Upper lobe of left lung (tissue), 6 donors: ENCODE measurements around the gene SEMA4D. TPM values are rescaled to one million over a fixed set of nuclear protein-coding genes. Genes with fewer than 3 reads are reported as not detected.

Source experiments
- ATAC-seq, 2 donors: fragments of 200-7000 bp; cut with Tn5 transposase; one replicate each; pipeline ENCODE4 v1.9.1; 2022; ENCODE audit warnings: mild to moderate bottlenecking in 2 of 2, moderate library complexity in 2 of 2; ENCODE audit not compliant: low FRiP score in 2 of 2
- DNase-seq, 2 donors: peaks; one replicate each; pipeline ENCODE4 v3.0.0-alpha.2; 2019 to 2020
- H3K27ac ChIP-seq, 4 donors: fragments of 200-600 bp; sonication (generic); one replicate each; pipeline ENCODE4 v1.5.1; 2016 to 2019
- H3K27me3 ChIP-seq, 4 donors: fragments of 200-600 bp; sonication (generic); one replicate each; pipeline ENCODE4 v1.5.1; 2017 to 2019
- H3K36me3 ChIP-seq, 4 donors: fragments of 200-600 bp; sonication (generic); one replicate each; pipeline ENCODE4 v1.5.1; 2016 to 2019
- H3K4me1 ChIP-seq, 4 donors: fragments of 200-600 bp; sonication (generic); one replicate each; pipeline ENCODE4 v1.5.1; 2018 to 2019
- H3K4me3 ChIP-seq, 4 donors: fragments of 200-600 bp; sonication (generic); one replicate each; pipeline ENCODE4 v1.5.1; 2017 to 2019; ENCODE audit warnings: mild to moderate bottlenecking in 2 of 4, moderate library complexity in 1 of 4
- H3K9me3 ChIP-seq, 4 donors: fragments of 200-600 bp; sonication (generic); one replicate each; pipeline ENCODE4 v1.5.1; 2018 to 2019
- CTCF ChIP-seq, 6 experiments: fragments of 450-650 bp in 4 of 6; fragments of 200-600 bp in 2 of 6; sonication (generic) in 2 of 6; IDR thresholded peaks; one replicate each; pipeline ENCODE4 v1.5.1; 2016 to 2019; ENCODE audit warnings: antibody characterized with exemption in 6 of 6
- EP300 ChIP-seq, 4 donors: sonication (generic); formaldehyde crosslinking; IDR thresholded peaks; one replicate each; pipeline ENCODE4 v1.5.1; 2017; ENCODE audit warnings: antibody characterized with exemption in 4 of 4, control low read depth in 2 of 4
- POLR2A ChIP-seq, 4 donors: fragments of 450-650 bp; IDR thresholded peaks; one replicate each; pipeline ENCODE4 v1.5.1; 2016 to 2017; ENCODE audit warnings: antibody characterized with exemption in 4 of 4, mild to moderate bottlenecking in 2 of 4
- POLR2AphosphoS5 ChIP-seq, 2 donors: sonication (generic); formaldehyde crosslinking; IDR thresholded peaks; one replicate each; pipeline ENCODE4 v1.5.1; 2017; ENCODE audit warnings: antibody characterized with exemption in 2 of 2
- WGBS, 2 donors: methylation state at CpG; one replicate each; pipeline ENCODE4 v1.1.5; 2017 to 2018; 5-methylcytosine and 5-hydroxymethylcytosine counted together
- total RNA-seq, 6 donors: library from RNA; depleted of rRNA in 4 of 6; stranded (reverse); fragments of >200 nt in 4 of 6; gene quantifications; one replicate each; pipeline versions ENCODE4 v1.1.0 to v1.2.1, GENCODE V29; 2016 to 2021
- donor health status: DM: no; HTN: no; CAD: no; lungs with moderate emphysema.
- donor health status: DM: no; HTN: yes; CAD: no; lungs with severe emphysema.

The SEMA4D gene
- total RNA-seq, 6 donors from 2014 or later: 24.6 to 61.3 (median 41.8) TPM

GRCh38 chr9:89358985-89359384 is 138.9 kb downstream of the SEMA4D start:
- 53 to 63% methylated on average over 4 of the region's 4 CpGs for WGBS, 2 donors
- ATAC-seq (no peak), DNase-seq (peak; percentile 14 to 73)
- no peak overlapping the region for H3K4me3 ChIP-seq
- no peaks in the 10 kb centered on the region for H3K9me3 ChIP-seq
- peaks cover 30 to 88% (median 74%) of the 10 kb centered on the region in 4 donors for H3K36me3 ChIP-seq
- TF ChIP-seq POLR2A (IDR thresholded peaks at IDR 0.05): no peak
- peaks cover 12 to 25% (median 17%) of the 10 kb centered on the region in 4 donors for H3K4me1 ChIP-seq
- no peaks in the 10 kb centered on the region for H3K27me3 ChIP-seq
- peak overlapping the region in 1 of 4 donors; percentile 59 for H3K27ac ChIP-seq

DNA sequence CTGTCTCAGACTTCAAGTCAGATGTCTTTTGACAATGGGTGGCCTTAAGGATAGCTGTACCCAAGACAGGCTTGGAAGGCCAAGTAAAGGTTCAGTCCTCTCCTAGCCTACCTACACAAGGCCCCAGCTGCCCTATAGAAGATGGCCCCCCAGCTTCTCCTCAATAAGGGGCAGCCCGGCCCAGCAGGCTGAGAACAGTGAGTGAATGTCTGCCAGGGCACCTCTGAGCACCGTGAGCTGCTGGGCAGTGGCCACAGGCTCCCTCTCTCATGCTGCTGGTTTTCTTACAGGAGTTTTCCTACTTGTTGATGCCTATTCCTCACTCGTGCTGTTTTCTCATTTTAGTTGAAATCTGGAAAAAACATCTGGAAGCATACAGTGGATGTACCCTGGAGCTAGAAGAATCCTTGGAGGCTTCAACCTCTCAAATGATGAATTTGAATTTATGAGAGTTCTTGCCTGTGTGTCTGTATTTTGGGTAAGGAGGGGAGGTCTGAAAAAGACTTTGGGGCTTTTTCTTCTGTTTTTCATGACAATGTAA is 139.5 kb downstream of the SEMA4D start:
- Histone ChIP-seq H3K27ac (peak overlapping the region in 1 of 4 donors; percentile 30), H3K4me3 (no peak overlapping the region), H3K27me3 (no peaks in the 10 kb centered on the region), H3K36me3 (peaks cover 31 to 93% (median 76%) of the 10 kb centered on the region in 4 donors), H3K4me1 (peaks cover 12 to 25% (median 17%) of the 10 kb centered on the region in 4 donors), H3K9me3 (no peaks in the 10 kb centered on the region)
- 85 to 93% methylated on average over 3 of the region's 3 CpGs for WGBS, 2 donors
- ATAC-seq: no peak
- no peak for TF ChIP-seq POLR2AphosphoS5 (IDR thresholded peaks at IDR 0.05)
- TF ChIP-seq EP300 (IDR thresholded peaks at IDR 0.05): no peak
- TF ChIP-seq CTCF (IDR thresholded peaks at IDR 0.05): no peak
- TF ChIP-seq POLR2A (IDR thresholded peaks at IDR 0.05): no peak
- no peak for DNase-seq

DNA sequence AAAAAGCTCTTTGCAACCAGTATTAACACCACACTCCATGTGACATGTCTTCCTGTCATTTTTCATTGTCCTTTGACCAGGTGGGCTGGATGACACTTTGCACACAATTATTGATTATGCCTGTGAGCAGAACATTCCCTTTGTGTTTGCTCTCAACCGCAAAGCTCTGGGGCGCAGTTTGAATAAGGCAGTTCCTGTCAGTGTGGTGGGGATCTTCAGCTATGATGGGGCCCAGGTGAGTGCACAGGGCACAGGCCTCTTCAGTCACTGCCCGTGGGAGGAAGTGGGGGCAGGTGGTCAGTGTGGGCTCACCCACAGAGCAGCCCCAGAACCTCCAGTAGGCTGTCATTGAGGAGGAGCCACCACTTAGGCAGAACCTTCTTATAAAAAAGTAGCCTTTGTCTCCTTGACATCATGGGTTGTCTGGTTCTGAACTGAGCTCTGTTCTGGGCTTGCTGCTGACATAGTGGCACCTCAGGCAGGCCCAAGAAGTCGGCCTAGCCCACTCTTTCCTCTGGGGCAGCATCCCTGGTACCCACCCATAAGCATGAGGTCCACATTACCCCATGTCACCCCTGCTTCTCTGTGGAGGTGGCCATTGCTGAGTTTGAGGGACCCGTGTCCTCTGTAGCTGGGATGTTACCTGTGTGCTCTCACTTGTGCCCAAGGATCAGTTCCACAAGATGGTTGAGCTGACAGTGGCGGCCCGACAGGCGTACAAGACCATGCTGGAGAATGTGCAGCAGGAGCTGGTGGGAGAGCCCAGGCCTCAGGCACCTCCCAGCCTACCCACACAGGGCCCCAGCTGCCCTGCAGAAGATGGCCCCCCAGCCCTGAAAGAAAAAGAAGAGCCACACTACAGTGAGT is 140.3 kb downstream of the SEMA4D start:
- H3K27ac ChIP-seq: peak overlapping the region in 1 of 4 donors; percentile 30
- DNase-seq (peak in 1 of 2 donors; percentile 27), ATAC-seq (no peak)
- peaks cover 12 to 32% (median 19%) of the 10 kb centered on the region in 4 donors for H3K4me1 ChIP-seq
- no peak overlapping the region for H3K4me3 ChIP-seq
- no peaks in the 10 kb centered on the region for H3K27me3 ChIP-seq
- TF ChIP-seq POLR2AphosphoS5 (IDR thresholded peaks at IDR 0.05) (no peak), CTCF (IDR thresholded peaks at IDR 0.05) (no peak), POLR2A (IDR thresholded peaks at IDR 0.05) (no peak), EP300 (IDR thresholded peaks at IDR 0.05) (no peak)
- no peaks in the 10 kb centered on the region for H3K9me3 ChIP-seq
- H3K36me3 ChIP-seq: peaks cover 33 to 97% (median 76%) of the 10 kb centered on the region in 4 donors
- 92 to 95% methylated on average over 8 of the region's 8 CpGs for WGBS, 2 donors

GRCh38 chr9:89356782-89357181 is 141.1 kb downstream of the SEMA4D start:
- 94 to 100% methylated on average over 2 of the region's 2 CpGs for WGBS, 2 donors
- H3K4me1 ChIP-seq: peaks cover 13 to 40% (median 25%) of the 10 kb centered on the region in 4 donors
- no peak for TF ChIP-seq EP300 (IDR thresholded peaks at IDR 0.05)
- TF ChIP-seq POLR2A (IDR thresholded peaks at IDR 0.05): no peak
- no peak for TF ChIP-seq CTCF (IDR thresholded peaks at IDR 0.05)
- no peak for TF ChIP-seq POLR2AphosphoS5 (IDR thresholded peaks at IDR 0.05)
- DNase-seq (no peak), ATAC-seq (no peak)
- no peaks in the 10 kb centered on the region for H3K9me3 ChIP-seq
- no peaks in the 10 kb centered on the region for H3K27me3 ChIP-seq
- no peak overlapping the region for H3K4me3 ChIP-seq
- H3K27ac ChIP-seq: no peak overlapping the region
- peaks cover 26 to 99% (median 72%) of the 10 kb centered on the region in 4 donors for H3K36me3 ChIP-seq

DNA sequence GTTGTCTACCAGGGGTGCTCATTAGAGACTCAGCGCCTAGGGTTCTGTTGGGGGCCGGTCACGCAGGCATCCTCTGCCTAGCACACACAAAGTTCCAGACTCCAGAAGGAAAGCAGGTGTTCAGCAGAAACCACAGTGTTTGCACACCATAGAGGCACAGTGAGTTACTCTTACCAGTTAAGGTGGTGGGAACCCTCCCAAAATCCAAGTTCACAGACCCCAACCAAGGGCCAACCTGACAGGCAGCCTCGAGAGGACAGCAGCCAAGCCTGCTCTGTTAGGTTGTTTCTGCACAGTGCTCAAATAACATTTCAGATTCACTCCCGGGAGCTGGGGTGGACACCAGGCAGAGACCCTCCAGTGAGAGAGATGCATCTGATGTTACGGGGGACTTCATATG is 143.4 kb downstream of the SEMA4D start:
- WGBS, 2 donors: 93 to 98% methylated on average over 4 to 6 of the region's 6 CpGs
- Histone ChIP-seq H3K27me3 (no peaks in the 10 kb centered on the region), H3K4me3 (no peak overlapping the region), H3K36me3 (peaks cover 44 to 99% (median 78%) of the 10 kb centered on the region in 4 donors), H3K4me1 (peaks cover 5 to 31% (median 13%) of the 10 kb centered on the region in 4 donors), H3K27ac (no peak overlapping the region), H3K9me3 (no peaks in the 10 kb centered on the region)
- TF ChIP-seq POLR2AphosphoS5 (IDR thresholded peaks at IDR 0.05) (no peak), CTCF (IDR thresholded peaks at IDR 0.05) (no peak), POLR2A (IDR thresholded peaks at IDR 0.05) (no peak), EP300 (IDR thresholded peaks at IDR 0.05) (no peak)
- DNase-seq (no peak), ATAC-seq (no peak)
